22Rv1 (cell line): ENCODE data around the gene PLTP.
"Not testable (repeated sequence)": the region's sequence is repeated elsewhere in the genome, so short reads cannot be mapped to it uniquely, and the experiment has no call there.

Source experiments
- H3K27ac ChIP-seq: fragments of 450-650 bp; 2 replicates; pipeline ENCODE4 v1.5.1; 2017
- ZFX ChIP-seq: fragments of 450-650 bp; IDR thresholded peaks from 2 replicates; pipeline ENCODE4 v1.6.1; 2017; ENCODE audit warnings: antibody characterized with exemption, borderline replicate concordance
- TF ChIP-seq, protein P1 (sequence below): fragments of 450-650 bp; IDR thresholded peaks from 2 replicates; pipeline ENCODE4 v1.5.1; 2017; ENCODE audit warnings: mild to moderate bottlenecking

PLTP gene

DNA sequence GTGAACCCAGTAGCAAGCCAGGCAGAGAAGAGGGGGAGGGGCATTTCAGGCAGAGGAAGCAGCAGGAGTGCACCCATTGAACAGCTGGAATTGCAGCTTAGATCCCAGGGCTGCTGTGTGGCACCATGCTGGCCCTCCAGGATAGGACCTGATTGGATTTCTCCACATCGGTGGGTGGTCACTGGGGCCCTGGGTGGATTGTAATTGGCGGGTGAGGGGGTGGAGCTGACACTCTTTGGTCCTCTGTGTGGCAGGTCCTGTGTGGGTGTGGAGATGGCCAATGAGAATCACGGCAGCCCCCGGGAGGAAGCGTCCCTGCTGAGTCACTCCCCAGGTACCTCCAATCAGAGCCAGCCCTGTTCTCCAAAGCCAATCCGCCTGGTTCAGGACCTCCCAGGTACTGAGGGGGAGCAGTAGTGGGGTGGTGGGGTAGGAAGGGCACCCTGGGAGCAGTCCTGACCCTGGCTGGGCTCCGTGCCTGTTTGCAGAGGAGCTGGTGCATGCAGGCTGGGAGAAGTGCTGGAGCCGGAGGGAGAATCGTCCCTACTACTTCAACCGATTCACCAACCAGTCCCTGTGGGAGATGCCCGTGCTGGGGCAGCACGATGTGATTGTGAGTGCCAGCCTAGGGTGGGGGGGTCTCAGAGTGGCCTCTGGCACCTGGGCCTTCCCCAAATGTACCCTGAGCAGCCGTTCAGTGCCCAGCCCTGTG, 26.9 kb upstream of the PLTP start:
- TF ChIP-seq, protein P1, sequence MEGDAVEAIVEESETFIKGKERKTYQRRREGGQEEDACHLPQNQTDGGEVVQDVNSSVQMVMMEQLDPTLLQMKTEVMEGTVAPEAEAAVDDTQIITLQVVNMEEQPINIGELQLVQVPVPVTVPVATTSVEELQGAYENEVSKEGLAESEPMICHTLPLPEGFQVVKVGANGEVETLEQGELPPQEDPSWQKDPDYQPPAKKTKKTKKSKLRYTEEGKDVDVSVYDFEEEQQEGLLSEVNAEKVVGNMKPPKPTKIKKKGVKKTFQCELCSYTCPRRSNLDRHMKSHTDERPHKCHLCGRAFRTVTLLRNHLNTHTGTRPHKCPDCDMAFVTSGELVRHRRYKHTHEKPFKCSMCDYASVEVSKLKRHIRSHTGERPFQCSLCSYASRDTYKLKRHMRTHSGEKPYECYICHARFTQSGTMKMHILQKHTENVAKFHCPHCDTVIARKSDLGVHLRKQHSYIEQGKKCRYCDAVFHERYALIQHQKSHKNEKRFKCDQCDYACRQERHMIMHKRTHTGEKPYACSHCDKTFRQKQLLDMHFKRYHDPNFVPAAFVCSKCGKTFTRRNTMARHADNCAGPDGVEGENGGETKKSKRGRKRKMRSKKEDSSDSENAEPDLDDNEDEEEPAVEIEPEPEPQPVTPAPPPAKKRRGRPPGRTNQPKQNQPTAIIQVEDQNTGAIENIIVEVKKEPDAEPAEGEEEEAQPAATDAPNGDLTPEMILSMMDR = no peak
- no peak for TF ChIP-seq ZFX
- H3K27ac ChIP-seq = no peak overlapping the region

DNA sequence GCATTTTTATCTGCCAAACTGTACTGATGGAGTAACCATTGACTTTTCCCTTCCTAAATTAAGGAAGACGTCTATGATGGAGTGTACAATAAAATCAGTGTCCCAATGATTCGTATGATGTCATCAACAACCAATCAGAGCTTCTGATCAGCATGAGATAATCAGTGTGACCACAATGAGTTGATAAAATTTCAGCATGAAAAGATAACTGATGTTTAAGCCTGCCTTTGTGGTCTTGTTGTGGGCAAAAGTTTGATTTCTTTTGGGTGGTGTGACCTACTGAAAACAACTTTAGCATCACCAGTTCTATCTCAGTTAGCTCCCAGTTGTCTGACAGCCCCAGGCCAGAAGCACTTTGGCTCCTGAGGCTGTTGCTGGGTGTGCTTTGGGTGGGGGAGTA, 25.8 kb upstream of the PLTP start:
- TF ChIP-seq ZFX = no peak
- TF ChIP-seq, protein P1 = no peak
- no peak overlapping the region for H3K27ac ChIP-seq

DNA sequence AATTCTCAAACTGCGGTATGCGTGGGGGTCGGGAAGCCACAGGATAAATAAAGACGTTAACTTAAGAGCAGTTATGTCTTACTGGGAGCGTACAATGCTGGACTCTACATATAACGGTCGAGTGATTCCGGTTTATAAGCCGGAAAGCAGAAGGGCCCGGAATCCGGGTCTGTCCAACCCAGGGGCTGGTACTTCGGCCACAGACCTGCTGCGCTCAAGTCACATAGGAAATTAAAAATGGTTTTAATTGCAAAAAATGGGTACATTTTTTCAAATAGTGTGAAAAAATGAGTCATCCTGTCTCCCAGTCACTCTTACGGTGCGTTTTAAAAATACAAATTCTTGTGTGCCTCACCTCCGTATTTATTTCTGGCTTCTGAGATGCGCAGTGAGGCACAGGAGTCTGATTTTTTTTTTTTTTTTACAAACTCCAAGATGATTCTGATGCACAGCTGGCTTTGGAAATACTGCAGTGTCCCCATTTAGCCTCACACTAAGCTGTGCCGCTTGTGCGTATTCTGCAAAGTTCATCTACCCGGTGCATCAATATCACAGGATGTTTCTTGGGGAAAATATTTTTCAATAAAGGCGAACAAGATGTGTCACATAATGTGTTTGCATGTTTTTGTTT, 23.6 kb upstream of the PLTP start:
- no peak for TF ChIP-seq ZFX
- peak overlapping the region; percentile 98 for H3K27ac ChIP-seq

DNA sequence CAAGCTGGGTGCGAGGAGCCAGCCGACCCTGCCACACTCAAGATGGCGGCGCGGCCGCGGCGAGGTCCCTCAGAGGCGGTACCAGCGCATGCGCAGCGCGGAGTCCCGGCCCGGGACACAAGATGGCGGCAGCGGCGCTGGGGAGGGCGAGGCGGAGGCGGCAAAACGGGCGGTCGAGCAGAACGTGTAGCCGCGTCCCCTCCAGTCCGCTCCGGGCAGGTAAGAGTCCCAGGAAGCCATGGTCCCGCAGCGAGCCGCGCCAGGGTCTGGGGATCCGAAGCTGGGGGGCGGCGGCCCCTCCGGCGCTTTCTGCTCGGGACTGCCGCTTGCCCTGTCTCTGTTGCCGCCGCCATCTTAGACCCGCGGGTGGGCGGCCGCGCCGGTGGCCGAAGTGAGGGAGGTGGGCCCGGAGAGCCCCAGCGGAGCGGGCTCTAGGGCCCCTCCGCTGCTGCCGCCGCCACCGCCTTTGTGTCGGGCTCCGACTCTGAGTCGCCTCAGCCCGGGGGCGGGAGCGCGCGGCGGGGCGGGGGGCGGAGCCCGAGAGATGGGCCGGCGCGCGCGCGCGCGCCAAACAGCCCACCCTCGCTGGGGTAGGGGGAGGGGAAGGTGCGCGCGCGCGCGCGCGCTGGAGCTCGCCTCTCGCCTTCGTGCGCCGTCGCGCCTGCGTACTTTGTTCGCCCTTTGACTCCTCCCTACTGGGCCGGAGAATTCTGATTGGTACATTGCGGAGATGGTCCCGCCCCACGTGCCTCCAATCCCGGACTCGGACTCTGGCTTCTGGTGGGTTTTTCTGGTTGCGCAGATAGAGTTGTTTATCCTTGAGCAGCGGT, 22.8 kb upstream of the PLTP start, which contains the start of gene PCIF1:
PCIF1 (plus strand) TSS at position 98 of the 830 bp plus-strand sequence. CDS start 4,317 bp downstream, outside the sequence.
- no peak for TF ChIP-seq ZFX
- TF ChIP-seq, protein P1 = no peak
- peak within 1 kb of the TSS; percentile 98 for H3K27ac ChIP-seq

DNA sequence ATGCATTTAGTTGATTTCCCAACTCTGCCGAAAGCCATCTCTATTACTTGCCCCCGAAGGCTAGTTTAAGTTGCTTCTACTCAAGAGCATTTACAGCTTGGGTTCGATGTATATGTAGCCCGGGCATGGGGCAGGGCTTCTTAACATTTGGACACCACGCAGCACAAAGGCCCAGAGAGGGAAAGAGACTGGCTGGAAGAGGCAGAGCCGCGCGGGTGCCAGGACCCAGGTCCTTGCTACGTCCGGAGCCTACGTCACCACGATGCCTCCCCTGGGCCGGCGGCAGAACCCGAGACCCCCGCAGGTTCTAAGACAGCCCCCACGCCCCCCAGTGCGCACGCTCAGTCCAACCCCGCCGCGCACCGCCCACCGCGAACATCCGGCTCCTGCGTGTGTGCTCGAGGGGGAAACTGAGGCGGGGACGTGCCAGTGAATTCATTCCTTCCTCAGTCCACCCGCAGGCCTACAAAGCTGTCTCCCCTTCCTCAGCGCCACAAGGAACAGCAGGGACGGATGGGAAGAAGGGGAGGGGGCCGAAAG, 22.2 kb upstream of the PLTP start:
- TF ChIP-seq, protein P1 = no peak
- TF ChIP-seq ZFX = no peak

DNA sequence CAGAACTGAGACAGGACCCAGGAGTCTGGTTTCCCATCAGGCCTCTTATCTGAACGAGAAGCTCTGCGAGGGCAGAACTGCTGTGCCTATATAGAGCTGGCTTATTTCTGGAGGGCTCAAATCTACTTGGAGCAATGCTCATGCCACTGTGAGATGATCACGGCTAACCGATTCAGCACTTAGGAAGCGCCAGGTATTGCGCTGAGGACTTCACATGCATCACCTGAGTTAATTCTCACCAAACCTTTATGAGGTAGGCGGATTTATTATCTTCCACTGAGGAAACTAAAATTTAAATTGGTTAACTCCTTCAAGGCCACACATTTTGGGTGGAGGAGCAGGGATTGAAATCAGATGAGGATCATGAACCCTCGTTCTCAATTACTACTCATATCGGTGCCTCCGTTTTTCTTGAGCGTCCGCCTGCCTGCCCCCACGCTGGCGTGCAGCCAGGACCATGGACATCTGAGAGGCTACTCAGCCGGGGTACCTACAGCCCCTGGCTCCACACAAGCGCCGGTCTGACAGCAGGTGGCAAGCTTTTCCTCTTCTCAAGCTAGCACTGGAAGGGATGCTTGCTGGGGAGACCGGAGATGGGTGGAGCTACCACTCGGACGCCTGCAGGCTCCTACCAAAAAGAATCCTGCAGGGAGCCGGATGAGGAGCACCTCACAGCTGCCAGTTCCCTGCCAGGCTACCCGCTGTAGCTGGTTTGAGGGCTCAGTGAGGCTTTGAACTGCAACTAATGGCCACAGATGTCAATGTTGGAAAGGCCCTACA, 21.5 kb upstream of the PLTP start:
- TF ChIP-seq, protein P1 = 0 out of 2 replicates have a peak, but pooled peaks have one; percentile 5
- no peak for TF ChIP-seq ZFX
- peak overlapping the region; percentile 98 for H3K27ac ChIP-seq

More for the DNA sequence above, 22.2 kb upstream of the PLTP start:
- peak overlapping the region; percentile 98 for H3K27ac ChIP-seq

DNA sequence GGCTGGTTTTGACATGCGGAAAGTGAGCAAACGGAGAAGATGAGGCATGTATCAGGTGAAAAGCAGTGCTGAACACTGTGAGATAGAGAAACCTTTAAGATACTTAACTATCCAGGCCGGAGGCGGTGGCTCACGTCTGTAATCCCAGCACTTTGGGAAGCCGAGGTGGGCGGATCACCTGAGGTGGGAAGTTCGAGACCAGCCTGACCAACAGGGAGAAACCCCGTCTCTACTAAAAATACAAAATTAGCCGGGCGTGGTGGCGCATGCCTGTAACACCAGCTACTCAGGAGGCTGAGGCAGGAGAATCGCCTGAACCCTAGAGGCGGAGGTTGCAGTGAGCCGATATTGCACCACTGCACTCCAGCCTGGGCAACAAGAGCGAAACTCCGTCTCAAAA, 19.7 kb upstream of the PLTP start:
- not testable (repeated sequence) for H3K27ac ChIP-seq
